ENCODE data around the gene EGFR. TPM values are rescaled to one million over a fixed set of nuclear protein-coding genes. Genes with fewer than 3 reads are reported as not detected.

EGFR gene
- total RNA-seq, 2 donors from 2014 or later = 42.5 to 44.2 TPM

DNA sequence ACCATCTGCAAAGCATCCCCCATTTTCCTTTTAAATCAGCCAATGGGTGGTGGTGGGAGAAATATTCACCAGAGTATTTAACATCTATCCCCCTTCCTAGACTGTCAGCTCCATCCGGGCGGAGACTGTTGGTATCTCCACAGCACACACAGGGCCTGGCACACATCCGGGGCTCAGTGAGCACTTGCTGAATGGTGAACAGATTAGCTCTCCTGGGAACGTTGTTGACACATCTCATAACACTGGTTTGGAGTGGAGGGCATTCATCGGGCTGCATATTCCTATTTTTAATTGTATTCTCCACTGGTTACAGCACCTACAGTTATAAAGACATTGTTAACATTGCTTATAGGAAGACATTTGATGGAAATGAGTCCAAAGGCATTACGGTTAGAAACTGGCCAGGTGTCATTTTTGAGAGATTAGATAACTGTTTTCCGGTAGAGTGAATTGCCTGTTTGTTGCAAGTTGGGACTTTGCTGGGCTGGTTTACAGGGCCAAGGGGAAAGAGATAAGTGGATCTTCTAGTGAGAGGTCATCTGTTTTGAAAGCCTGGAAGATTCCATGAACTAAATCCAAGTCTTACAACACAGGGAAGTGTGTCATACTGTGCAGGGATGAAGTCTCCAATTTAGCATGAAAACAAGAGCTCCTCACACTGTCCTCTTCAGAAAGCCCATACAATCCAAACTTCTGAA is 101.8 kb downstream of the EGFR start:
- no peak overlapping the region for H3K4me3 ChIP-seq
- intact Hi-C loops (cut with DNase I) = no loop called here
- ATAC-seq (peak; percentile 75), DNase-seq (peak in 3 of 4 donors; percentile 26 to 54 (median 38))
- H3K27ac ChIP-seq = peak overlapping the region; percentile 51 to 77 (median 64)
- WGBS, 2 donors = 18 to 25% methylated on average over 7 of the region's 7 CpGs
- H3K36me3 ChIP-seq (replicated peaks in 1 of 2; ENCODE audit: insufficient read depth in 1 of 2, low read depth in 2 of 2) = no peaks in the 10 kb centered on the region
- H3K4me1 ChIP-seq = peaks cover 32% of the 10 kb centered on the region
- no peaks in the 10 kb centered on the region for H3K27me3 ChIP-seq
- no peaks in the 10 kb centered on the region for H3K9me3 ChIP-seq
- TF ChIP-seq POLR2A (IDR thresholded peaks at IDR 0.05) = no peak
- TF ChIP-seq, protein P1, sequence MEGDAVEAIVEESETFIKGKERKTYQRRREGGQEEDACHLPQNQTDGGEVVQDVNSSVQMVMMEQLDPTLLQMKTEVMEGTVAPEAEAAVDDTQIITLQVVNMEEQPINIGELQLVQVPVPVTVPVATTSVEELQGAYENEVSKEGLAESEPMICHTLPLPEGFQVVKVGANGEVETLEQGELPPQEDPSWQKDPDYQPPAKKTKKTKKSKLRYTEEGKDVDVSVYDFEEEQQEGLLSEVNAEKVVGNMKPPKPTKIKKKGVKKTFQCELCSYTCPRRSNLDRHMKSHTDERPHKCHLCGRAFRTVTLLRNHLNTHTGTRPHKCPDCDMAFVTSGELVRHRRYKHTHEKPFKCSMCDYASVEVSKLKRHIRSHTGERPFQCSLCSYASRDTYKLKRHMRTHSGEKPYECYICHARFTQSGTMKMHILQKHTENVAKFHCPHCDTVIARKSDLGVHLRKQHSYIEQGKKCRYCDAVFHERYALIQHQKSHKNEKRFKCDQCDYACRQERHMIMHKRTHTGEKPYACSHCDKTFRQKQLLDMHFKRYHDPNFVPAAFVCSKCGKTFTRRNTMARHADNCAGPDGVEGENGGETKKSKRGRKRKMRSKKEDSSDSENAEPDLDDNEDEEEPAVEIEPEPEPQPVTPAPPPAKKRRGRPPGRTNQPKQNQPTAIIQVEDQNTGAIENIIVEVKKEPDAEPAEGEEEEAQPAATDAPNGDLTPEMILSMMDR (IDR thresholded peaks at IDR 0.05) = no peak

DNA sequence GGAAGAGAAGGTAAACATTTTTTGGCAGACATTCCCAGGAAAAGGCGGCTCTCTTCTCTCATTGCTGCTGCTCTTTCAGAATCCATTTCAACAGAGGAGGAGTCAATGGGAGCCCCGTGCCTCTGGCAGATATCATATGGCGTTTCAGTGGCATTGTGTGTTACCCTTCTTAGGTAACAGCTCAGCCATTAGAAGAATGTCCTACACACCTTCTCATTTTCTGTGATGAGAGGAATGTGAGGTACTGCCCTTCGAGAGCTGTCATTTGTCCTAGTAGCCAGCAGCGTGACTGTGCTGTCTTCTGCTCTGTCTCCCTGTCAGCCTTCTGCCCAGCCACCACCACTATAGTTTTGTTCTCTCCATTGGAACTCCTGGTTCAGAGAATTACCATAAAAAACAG is 102.4 kb downstream of the EGFR start:
- ATAC-seq (peak; percentile 21), DNase-seq (no peak)
- Histone ChIP-seq H3K27me3 (no peaks in the 10 kb centered on the region), H3K27ac (peak overlapping the region; percentile 51 to 77 (median 64)), H3K36me3 (replicated peaks in 1 of 2; ENCODE audit: insufficient read depth in 1 of 2, low read depth in 2 of 2) (no peaks in the 10 kb centered on the region), H3K4me3 (no peak overlapping the region), H3K9me3 (no peaks in the 10 kb centered on the region), H3K4me1 (peaks cover 32% of the 10 kb centered on the region)
- TF ChIP-seq, protein P1 (IDR thresholded peaks at IDR 0.05) = no peak
- TF ChIP-seq POLR2A (IDR thresholded peaks at IDR 0.05) = no peak
- intact Hi-C loops (cut with DNase I) = no loop called here
- WGBS, 2 donors = 50 to 63% methylated on average over 5 of the region's 5 CpGs

DNA sequence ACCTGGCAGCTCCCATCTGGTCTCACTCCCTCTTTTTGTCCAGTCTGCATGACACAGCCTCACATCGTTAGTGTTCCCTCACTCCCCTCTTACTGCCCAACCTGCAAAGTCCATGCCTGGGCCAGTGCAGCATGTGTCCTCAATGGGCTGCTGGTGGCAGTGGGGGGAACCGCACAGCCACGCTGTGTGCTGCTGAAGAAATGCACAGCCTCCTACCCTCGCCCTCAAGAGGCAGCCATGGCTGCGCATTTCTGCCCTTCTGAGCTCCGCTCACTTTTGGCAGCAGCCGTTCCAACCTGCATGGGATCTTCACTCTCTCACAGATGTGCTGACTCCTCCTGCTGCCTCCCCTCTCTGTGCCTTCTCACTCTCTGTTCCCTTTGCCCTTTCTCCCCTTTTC is 103.4 kb downstream of the EGFR start:
- intact Hi-C loops (cut with DNase I) = no loop called here
- TF ChIP-seq POLR2A (IDR thresholded peaks at IDR 0.05) = no peak
- TF ChIP-seq, protein P1 (IDR thresholded peaks at IDR 0.05) = no peak
- WGBS, 2 donors = 82 to 96% methylated on average over 7 of the region's 7 CpGs

DNA sequence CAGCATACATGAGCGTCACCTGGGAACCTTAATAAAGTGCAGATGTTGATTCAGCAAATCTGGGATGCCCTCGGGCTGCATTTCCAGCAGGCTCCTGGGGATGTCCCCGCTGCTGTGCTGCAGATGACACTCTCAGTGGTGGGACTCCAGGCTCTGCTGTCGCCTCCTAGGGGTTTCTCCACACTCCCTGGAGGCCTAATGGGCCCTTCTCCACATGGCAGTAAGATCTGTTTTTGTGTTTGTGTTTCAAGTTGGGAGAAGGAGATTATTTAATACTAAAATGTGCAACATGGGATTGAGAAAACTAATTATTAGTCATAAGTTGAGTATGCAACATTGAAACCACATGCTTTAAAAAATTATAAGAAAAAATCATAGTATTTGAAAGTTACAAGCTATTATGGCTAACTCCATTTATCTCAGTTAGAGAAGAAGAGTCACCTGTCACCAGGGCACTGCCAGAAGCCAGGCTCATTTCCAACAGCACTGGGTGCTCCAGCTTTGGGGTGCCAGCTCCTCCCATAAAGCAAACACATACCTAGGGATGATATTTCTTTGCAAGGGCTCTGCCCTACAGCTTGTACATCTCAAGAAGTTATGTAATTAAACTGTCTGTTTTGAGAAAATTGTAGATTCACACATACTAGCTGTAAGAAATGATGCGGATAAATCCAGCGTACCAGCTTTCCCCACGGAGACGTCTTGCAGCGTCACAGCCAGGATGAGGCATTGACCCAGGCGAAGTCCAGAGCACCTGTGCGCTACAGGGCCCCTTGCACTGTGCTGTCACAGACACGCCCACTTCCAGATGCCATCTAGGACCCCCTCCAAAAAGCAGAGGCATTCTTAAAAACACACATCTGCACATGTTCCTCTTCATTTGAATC is 106.4 kb downstream of the EGFR start:
- Histone ChIP-seq H3K9me3 (no peaks in the 10 kb centered on the region), H3K36me3 (replicated peaks in 1 of 2; ENCODE audit: insufficient read depth in 1 of 2, low read depth in 2 of 2) (no peaks in the 10 kb centered on the region), H3K27ac (no peak overlapping the region), H3K4me3 (no peak overlapping the region), H3K4me1 (peaks cover 38% of the 10 kb centered on the region), H3K27me3 (no peaks in the 10 kb centered on the region)
- 89 to 96% methylated on average over 12 of the region's 12 CpGs for WGBS, 2 donors
- TF ChIP-seq POLR2A (IDR thresholded peaks at IDR 0.05) = no peak
- TF ChIP-seq, protein P1 (IDR thresholded peaks at IDR 0.05) = no peak
- no peak for DNase-seq
- intact Hi-C loops (cut with DNase I) = no loop called here
- ATAC-seq = no peak

More for the DNA sequence above, 103.4 kb downstream of the EGFR start:
- no peak overlapping the region for H3K4me3 ChIP-seq
- DNase-seq (no peak), ATAC-seq (no peak)
- H3K27me3 ChIP-seq = no peaks in the 10 kb centered on the region
- H3K9me3 ChIP-seq = no peaks in the 10 kb centered on the region
- H3K27ac ChIP-seq = peak overlapping the region in 3 of 4 donors; percentile 62 to 77 (median 67)
- H3K36me3 ChIP-seq (replicated peaks in 1 of 2; ENCODE audit: insufficient read depth in 1 of 2, low read depth in 2 of 2) = no peaks in the 10 kb centered on the region
- peaks cover 32% of the 10 kb centered on the region for H3K4me1 ChIP-seq
